Stimulated activated CD4-positive, alpha-beta T cell treated with anti-CD3 and anti-CD28 coated beads, Interleukin-2, amount 100 ng/mL, for 24 hours (primary cell): Measurements from ENCODE around the gene MNX1.

Experiments used
- DNase-seq, 2 donors: peaks; one replicate each; pipeline ENCODE4 v3.0.0-alpha.2; 2020

MNX1 gene

DNA sequence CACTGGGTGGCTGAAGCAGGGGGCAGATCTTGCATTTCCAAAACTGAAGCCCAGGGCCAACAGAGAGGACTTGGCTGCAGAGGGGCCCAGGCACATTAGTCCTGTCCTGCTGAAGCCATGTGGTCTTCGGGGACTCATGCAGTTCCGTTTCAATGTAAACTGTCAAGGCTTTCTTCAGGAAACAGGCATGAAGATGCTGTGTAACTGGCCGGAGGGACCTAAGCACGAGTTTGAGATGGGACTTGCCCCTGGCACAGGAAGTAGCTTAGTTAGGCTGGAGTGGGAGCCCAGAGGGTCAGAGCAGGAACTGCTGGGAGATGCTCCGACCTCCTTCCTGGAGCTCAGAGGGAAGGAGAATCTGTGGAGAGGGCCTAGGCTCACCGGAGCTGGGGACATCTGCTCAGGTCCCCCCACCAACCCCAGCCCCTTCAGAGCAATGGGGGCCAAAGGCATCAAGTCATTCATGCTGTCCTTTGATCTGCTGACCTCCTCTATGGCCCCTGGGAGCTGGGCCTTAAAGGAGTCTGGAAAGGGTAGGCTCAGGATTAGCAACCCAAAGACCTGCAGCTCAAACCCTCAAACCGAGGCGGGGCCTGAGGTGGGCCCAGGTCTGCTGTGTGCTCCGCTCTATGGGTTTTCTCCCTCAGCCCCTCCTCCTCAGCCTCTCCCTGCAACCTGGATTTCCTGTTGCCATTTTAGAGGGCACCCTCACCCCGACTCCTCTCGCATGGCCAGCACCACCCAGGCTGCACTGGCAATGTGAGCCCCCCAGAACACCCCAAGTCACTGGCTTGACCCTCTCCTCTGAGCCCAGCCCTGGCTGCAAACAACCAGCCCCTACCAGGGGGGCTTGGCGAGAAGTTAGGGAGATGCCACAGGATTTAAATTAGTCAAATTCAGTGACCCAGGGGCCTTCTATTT lies 4.4 kb upstream of the MNX1 start:
- no peak for DNase-seq

DNA sequence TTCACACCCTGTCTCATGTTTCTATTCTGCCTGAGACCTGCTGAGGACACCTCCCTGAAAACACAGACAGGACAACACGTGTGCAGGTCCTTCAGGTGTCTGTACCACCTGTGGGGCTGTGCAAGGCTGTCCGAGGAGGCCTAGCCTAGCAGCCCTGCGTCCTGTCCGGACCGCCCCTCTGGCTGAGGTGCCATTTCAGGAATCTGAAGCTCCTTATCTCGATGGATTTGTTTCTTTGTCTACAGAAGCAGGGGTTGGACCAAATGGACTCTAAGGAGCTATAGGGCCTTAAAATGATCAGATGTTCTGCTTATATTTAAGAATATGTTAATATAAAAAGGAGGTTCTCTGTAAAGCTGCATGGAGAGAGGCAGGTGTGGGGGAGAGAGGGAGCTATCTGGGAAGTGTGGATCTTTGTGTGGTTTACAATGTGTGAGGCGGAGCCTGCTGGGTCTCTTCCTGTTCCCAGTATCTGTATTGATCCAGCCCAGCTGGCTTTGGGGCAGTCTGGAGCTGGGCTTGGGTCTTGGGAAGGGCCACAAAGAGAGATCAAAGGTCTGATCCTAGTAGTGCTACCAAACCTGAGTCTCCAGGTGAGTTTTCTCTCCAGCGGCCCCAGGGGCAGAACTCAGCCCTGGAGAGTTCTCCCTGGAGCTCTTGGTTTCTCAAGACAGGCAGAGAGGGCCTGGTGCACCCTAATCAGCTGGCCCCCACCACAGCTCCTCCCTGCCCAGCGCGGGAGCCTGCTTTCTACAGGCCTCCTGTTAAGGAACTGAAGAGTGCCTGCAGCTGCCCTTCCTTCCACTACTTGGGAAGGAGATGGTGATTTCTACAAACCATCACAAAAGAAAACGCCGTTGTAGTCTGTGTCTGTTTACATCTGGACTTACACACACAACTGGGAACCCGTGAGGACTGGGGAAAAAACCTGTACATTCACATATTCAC lies 3.4 kb upstream of the MNX1 start:
- DNase-seq, result no peak

DNA sequence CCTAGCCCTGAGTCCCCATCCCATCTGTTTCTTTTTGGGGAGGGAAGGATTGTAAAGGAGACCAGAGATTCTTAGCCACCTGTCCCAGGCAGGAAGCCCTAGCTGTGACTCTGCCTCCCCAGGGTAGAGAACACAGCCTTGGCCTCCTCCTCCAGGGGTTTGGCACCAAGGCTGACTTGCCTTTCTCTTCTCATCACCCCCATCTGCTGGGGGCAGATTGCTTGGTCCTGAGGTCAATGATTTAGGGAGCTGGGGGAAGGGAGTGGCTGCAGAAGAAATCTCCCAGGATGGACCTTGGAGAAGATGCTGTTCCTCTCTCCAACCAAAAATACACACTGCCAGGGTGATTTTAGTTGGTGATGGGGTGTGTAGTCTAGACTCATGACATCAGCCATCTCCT lies 2.6 kb upstream of the MNX1 start:
- DNase-seq, result no peak

DNA sequence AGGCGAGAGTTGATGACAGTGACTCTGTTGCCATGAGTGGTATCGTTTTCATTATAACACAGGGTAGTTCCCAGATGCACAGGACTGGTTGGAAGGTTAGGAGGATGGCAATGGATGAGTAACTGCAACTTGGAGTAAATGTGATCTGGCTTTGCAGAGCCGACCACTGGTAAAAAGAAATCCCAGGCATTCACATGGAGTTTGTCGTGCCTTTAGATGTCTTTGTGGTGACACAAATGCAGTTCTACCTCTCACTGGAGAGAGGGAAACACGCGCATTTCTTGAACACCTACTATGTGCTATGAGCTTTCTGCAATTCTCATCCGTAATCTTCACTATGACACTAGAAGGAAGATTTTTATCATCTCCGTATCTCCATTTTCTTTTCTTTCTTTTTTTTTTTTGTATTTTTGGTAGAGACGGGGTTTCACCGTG lies 1.7 kb upstream of the MNX1 start:
- no peak for DNase-seq

DNA sequence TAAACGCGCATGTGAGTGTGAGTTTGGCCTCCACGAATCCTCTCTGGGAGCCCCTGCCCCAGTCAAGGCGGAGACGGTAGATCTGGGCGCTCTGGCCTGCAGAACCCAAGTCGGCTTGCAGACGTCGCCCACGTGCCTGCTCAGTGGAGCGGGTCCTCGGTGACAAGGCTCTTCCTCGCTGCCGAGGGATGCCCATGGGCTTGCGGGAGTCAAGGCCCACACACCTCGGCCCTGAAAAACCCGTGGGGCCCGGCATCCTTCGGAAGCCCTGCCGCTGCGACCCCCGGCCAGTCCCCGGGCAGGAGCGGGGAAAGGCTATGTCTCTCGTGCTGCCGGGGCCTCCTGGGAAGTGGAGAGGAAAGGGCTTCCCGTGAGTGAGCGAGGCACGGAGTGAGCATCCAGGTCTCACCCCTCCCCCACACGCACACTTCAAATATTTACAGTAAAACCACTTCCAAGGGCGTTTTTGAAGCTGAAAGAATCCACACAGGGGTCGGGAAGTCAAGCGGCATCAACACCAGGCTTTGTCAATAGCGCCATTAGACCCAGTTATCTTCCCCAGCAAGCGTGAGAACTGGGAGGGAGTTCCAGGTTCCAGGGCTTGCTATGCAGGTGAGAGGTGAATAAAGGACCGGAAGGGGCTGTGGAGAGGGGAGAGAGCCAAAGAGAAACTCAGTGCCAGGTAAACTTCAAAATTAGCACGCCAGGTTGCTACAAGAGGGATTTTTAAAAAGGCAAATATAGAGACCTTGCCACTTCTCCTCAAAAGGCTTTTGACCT lies 1.1 kb upstream of the MNX1 start:
- DNase-seq, result no peak

DNA sequence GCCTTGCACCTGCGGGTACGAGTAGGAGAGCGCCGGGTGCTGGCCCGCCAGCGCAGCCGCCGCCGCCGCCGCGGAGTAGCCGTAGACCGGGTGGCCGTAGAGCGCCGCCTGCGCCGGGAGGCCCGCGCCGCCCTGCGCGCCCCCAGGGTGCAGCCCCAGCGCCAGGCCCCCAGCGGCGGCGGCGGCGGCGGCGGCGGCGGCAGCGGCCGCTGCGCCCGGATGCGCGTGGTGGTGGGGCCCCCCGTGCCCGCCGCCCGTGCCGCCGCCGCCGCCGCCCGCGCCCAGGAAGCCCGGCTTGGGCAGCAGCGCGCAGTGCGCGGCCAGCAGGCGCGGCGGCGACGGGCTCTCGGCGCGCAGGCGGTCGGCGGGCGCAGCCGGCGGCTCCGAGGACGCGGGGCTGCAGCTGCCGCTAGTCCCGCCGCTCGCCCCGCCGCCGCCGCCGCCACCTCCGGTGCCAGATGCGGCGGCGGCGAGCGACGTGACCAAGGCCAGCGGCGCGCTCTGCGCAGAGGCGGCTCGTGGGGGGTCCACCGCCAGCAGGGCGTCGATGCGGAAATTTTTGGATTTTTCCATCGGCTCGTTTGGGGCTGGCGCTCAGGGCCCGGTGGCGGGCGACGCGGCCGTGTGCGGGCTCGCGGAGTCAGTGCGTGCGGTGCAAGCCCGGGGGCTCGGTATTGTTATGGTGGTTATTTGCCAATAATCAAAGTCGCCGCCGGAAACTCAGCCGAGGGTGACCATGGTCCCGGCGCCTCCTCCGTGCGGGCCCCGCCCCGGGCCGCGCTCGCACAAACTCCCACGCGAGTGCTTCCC lies 480 bp downstream of the MNX1 start:
- DNase-seq, result no peak

DNA sequence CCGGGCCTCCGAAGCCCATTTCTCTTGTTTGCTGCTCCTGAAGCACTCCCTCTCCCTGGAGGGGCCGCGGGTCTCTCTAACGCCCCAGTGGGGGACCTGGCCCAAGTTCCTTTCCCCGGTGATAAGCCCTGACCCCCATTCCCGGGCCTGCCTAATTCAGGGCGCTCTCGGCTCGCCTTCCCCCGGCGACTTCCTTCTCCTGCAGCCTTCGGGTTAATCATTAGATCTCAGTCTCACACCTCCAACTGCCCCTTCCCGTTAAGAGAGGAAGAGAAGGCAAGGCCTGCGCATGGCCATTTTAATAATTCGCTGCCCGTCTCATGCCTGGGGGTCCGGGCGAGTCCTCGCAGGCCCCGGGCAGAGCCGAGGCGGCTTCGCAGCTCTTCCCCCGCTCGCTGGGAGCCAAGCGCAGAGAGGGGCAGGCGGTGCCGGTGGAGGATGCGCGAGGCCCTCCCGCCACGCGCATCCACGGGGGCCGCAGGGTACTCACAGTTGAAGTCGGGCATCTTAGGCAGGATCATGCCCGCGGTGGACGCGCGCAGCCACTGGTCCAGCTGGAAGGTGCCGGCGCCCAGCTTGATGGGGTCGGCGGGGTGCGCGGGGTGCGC lies 1.2 kb downstream of the MNX1 start:
- DNase-seq, result no peak

DNA sequence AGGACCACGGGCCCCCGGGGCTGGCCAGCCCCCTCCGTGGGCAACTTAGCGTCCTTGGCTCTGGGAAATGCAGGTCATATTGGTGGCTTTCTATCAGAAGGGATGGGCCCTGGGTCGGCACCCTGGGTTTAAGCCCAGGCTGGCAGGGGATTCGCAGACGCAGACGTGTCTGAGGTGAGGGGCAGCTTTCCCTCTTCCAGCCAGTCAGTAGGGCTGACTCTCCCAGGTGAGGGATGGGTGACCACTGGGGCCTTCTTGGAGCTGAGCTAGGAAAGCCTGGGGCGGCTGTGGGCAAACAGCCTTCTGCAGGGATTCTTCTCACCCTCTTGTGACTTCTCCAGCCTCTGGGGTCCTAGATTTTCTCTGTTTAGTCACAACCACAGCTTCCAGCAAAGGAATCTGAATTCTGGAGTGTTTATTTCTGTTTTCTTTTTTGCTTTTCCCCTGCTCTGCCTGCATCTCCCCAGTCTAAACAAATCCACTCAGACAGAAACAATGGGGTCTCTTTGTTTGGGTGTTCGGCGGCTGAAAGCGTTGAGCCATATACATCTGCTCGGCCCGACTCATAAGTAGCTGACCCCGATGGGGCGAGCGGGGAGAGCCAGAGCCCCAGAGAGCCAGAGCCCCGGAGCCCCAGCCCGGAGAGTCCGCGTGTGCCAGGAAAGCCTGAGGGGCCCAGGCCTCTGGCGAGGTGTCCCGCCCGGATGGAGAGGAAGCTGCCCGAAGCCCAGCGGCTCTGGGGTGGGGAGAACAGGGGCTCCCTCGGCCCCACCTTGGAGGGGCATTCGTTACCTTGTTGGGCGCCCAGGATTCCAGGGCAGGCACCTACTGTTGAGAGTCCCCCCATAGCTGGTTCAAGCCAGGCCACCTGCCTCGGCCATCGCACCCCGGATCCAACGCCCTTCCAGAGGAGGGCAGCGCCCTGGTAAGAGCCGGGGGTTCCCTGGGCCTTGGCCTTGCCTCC lies 2.0 kb downstream of the MNX1 start:
- no peak for DNase-seq

DNA sequence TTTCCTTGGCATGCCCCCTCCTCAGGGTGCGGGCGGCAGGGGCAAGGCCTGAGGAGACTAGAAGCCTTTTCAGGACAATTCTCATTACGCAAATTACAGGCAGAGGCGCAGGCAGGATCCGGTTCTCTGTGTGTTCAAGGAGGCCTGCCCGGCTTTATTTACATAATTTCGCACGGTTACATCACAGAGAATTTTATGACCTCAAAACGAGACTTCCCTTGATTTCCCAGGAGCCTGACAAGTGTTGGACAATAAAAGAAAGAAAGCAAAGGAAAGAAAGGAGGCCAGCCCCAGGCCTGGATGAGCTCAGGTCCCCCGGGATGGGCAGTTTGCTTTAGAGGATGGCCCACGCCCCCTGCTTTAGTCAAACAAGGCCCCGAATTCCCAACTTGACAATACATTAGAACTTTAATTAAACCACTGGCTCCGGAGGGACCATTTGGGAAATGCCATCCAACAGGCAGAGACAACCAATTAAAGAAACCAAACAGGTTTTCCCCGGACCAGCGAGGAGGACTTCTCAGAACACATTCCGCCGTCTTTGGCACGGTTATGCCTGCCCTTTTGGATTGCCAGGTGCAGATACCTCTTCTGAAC lies 2.9 kb downstream of the MNX1 start:
- no peak for DNase-seq

DNA sequence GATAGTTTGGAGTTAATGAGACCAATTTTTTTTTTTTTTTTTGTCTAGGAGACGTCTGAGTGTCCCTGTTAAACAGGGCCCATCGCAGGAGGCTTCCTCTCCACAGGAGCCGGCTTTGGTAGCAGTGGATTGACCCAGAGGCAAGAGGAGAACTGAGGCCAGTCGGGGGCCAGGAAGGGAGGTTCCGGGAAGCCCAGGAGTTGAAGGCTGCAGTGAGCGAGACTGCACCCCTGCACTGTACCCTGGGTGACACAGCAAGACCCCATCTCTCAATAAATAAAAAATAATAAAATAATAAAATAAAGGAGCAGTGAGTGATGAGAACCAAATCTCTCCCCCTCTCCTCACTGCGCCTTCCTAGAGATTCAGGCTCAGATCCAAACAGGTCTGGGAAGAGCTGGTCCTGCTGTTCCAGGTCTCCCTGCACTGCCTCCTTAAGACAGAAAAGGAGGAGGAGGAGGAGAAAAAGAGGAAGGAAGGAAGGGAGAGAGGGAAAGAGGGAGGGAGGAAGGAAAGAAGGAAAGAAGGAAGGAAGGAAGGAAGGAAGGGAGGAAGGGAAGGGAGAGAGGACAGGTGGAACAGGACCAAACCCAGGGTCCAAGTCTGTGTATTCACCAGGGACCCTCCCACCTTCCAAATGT lies 3.5 kb downstream of the MNX1 start:
- DNase-seq, result no peak

DNA sequence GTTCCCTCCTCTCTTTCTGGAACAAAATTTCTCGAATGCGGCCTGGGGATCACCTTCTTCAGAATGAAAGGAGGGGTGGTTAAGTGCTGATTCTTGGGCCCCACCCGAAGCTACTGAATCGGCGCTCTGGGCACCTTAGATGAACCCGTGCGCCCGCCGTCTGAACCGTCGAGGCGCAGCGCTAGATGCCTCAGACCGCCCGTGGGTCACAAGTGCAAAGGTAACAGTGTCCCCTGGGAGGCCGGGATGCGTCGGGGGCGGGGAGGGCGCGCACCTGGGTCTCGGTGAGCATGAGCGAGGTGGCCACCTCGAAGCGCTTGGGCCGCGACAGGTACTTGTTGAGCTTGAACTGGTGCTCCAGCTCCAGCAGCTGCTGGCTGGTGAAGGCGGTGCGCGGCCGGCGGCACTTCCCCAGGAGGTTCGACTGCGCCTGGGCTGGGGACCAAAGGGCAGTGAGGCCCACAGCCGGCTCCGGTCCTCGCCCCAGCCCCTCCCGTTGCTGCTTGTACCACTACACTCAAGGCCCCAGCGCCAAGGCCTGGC lies 4.2 kb downstream of the MNX1 start:
- no peak for DNase-seq

DNA sequence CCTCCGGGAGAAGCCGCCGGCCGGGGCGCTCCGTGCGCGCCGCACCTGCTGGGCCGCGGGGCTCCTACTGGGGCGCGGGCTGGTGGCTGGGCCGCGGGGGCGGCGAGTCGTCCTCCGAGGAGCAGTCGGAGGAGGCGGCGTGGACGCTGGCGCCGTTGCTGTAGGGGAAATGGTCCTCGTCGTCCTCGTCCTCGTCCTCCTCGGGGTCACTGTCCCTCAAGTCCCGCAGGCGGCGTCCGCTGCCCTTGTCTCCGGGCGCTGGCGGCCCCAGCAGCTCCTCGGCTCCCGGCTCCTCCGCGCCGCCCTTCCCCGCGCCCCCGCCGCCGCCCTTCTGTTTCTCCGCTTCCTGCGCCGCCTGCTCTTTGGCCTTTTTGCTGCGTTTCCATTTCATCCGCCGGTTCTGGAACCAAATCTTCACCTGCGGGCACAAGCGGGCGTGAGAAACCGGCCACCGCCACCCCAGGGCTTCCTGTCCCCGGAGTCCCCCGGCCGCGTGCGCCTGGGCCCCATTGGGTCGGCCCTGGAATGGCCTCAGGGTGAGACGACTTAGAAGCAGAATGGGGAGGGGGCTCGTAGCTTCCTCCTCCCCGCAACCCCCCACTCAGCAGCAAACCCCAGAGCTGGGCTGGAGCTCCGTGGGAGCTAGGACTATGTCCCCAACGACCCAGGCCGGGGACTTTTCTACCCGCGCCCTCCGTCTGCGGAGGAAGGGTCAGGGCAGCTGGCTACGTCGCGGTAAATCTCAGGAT lies 4.8 kb downstream of the MNX1 start:
- no peak for DNase-seq

DNA sequence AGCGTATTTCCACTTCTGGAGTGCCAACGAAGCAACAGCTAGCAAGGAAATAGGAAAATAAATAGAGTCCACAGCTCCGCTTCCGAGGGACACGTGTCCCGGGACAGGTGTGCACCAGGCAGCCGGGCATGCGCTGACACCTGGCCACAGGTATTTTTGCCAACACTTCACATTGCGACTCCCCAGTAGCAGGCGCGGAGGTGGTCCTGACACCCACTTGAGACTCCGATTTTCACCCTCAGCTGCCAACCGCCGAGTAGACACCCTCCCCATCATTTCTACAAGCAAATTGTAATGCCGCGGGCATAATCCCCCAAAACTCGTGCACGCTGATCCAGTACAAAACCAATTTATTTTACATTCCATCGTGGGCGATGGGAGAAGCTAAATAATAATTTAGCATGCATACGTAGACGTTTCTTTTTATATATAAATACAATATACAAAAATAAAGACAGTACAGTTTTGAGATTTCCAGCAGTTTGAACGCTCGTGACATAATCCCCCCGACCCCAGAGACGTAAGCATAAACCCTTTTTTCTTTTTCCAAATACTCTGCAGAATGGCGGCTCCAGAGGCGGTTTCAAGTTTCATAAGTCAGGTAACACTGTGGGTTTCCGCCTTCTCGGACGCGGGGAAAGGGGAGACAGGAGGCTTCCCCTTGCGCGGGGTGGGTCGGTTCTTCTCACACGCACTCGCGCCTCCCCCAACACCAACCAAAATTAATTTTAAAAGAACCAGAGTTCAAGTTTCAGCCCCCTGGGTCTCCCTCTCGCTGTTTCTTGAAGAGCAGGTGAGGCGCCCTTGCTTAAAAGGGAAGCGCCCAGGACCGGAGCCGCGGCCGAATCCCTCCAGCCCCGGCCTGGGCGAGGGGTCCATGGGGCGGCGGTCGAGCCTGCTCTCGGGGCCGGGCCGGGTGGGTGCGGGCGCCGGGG lies 5.7 kb downstream of the MNX1 start:
- DNase-seq, result no peak

DNA sequence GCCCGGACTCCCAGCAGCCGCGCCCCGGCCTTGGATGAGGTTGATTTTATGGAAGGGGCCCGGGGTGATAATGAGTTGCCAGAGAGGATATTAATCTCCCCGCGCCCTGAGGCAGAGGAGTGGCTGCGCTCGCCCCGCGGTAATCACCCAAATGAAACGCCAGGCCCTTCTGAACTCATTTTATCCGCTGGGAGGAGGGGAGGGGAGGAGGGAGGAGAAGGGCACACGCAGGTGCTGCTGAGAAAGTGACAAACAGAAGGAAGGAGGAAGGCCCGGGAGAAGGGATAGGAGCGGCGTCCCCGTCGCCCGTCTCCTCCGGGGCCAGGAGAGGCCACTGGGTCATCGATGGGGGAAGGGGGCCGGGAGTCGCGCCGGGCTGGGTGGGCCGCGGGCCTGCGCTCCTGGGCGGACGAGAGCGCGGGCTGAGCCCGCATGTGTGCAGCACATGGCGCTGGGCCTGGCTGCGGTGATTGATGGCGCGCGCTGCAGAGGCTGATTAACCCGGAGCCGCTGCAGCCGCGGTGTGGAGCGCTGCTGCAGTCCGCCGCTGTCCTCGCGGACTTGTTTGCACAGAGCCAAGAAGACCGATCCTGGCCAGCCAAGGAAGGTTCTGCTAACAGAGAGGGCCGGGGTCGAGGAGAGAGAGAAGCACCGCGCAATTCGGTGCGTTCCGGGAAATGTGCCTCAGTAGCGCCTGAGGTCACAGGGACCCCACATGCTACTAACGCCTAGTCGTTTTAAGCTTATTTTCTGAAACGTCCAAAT lies 6.5 kb downstream of the MNX1 start:
- no peak for DNase-seq

DNA sequence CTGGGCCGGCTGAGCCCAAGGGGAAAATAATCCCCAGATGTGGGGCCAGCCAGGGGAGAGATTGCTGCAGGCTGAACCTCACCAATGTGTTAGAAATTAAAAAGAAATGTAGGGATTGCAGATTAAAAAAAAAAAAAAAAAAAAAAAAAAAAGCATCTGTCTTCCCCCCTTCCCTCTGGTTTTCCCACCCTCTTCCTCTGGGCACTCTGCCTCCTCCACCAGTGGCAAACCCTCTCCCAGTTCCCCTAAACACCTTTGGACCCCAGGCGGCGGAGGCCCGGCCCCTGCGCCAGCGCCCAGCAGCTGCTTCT lies 7.1 kb downstream of the MNX1 start:
- DNase-seq, result no peak

DNA sequence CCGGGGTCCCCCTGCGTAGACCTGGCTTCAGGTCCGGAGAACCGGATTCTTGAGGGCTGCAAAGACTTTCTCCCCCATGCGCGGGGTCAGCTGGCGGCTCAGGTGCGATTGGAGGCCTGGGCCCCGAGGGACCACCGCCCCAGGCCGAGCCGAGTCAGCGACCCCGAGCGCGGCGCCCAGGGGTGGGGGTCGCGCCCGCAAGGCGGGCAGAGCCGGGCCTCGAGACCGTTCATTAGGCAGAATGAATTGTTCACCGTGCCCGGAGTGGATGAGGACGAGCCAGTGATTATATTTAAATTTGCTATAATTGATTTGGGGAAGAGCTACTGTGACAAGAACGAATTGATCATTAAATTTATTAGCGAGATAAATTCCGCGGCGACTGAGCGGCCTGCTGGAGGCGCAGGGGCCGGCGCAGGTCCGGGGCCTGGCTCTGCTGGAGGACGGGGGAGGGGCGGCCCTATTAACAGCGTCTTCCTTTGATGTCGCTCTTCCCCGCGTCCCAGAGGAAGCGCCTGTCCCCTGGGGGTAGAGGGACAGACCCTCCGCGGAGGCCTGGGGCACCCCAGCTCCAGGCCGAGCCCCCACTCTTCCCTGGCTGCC lies 7.5 kb downstream of the MNX1 start:
- no peak for DNase-seq
